ENCODE data around the gene B4GALT6. TPM values are rescaled to one million over a fixed set of nuclear protein-coding genes. Genes with fewer than 3 reads are reported as not detected.
A peak's percentile ranks its signal among the peaks of the same experiment; 100 is the strongest.

Gene B4GALT6
- total RNA-seq, 4 donors from 2014 or later = 3.0 to 6.5 (median 4.9) TPM

GRCh38 chr18:31646332-31647126 lies 37.9 kb downstream of the B4GALT6 start:
- DNase-seq (ENCODE audit: low spot score) = no peak
- TF ChIP-seq, protein P1, sequence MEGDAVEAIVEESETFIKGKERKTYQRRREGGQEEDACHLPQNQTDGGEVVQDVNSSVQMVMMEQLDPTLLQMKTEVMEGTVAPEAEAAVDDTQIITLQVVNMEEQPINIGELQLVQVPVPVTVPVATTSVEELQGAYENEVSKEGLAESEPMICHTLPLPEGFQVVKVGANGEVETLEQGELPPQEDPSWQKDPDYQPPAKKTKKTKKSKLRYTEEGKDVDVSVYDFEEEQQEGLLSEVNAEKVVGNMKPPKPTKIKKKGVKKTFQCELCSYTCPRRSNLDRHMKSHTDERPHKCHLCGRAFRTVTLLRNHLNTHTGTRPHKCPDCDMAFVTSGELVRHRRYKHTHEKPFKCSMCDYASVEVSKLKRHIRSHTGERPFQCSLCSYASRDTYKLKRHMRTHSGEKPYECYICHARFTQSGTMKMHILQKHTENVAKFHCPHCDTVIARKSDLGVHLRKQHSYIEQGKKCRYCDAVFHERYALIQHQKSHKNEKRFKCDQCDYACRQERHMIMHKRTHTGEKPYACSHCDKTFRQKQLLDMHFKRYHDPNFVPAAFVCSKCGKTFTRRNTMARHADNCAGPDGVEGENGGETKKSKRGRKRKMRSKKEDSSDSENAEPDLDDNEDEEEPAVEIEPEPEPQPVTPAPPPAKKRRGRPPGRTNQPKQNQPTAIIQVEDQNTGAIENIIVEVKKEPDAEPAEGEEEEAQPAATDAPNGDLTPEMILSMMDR (IDR thresholded peaks at IDR 0.05) = no peak
- ATAC-seq (ENCODE audit: low FRiP score) = no peak

DNA sequence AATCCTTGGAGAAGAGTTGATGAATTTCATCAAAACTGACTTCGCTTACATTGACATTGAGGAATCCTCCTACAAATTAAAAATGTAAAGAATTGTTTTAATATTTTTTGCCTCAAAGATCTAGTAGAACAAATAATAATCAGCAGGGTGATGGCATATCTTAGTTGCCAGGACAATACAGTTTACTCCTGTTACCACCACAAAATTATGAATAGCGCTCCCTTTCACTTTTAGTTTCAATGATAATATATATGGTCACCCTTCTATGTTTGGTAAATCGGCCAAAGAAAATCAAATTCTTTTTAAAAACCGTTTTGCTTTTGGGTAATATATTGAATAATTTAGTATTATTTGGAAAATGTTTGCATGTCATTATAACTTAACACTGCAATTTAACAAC lies 39.0 kb downstream of the B4GALT6 start:
- TF ChIP-seq, protein P1 (IDR thresholded peaks at IDR 0.05) = no peak
- DNase-seq (ENCODE audit: low spot score) (no peak), ATAC-seq (ENCODE audit: low FRiP score) (no peak)

GRCh38 chr18:31643003-31643402 lies 41.4 kb downstream of the B4GALT6 start:
- TF ChIP-seq, protein P1 (IDR thresholded peaks at IDR 0.05) = no peak
- peak; percentile 28 for ATAC-seq (ENCODE audit: low FRiP score)
- DNase-seq (ENCODE audit: low spot score) = no peak

- TF ChIP-seq, protein P1 (IDR thresholded peaks at IDR 0.05) = no peak
- DNase-seq (ENCODE audit: low spot score) (no peak), ATAC-seq (ENCODE audit: low FRiP score) (no peak)
Observed at GRCh38 chr18:31637445-31637844, 46.9 kb downstream of the B4GALT6 start.

DNA sequence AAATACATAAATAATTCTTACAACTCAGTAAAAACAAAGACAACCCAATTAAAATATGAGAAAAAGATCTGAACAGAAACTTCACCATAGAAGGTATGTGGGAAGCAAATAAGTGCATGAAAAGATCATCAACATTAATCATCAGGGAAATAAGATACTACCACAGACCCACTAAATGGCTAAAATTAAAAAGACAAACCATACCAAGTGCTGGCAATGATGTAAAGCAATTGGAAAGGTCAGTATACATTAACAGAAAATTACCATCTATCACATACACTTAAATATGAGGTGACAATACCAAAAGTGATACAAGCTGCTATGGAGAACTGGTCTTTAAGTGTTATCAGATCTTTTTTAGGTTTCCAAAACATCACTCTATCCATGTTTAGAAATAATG lies 48.0 kb downstream of the B4GALT6 start:
- DNase-seq (ENCODE audit: low spot score) = no peak
- TF ChIP-seq, protein P1 (IDR thresholded peaks at IDR 0.05) = no peak
- ATAC-seq (ENCODE audit: low FRiP score) = no peak

DNA sequence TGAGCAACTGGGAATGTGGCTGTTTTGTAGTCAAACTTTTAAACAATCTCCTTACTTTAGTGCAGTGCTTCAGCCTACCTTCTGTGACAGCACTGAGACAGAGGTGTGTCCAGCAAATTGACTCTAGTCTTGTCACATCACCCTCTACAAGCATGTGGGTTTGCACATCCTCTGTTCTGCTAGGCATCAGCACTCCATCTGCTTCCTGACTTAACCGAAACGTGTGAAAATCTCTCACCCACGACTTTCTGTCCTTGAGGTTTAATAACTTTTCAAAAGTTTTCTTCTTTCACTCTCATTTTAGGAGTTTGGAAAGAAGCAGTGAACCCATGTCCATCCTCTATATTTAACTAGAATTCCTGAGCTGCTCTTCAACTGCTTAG lies 50.1 kb downstream of the B4GALT6 start:
- no peak for ATAC-seq (ENCODE audit: low FRiP score)
- TF ChIP-seq, protein P1 (IDR thresholded peaks at IDR 0.05) = no peak
- no peak for DNase-seq (ENCODE audit: low spot score)
